MM.1S (cell line): ENCODE data around the gene CEP83.
"Not testable (repeated sequence)": the region's sequence is repeated elsewhere in the genome, so short reads cannot be mapped to it uniquely, and the experiment has no call there.

Source experiments
- DNase-seq: peaks from one replicate; pipeline ENCODE4 v3.0.0-alpha.2; 2015
- H2AFZ ChIP-seq: fragments of 300-600 bp; sonication (generic); 2 replicates; pipeline ENCODE4 v1.6.0; 2016; ENCODE audit warnings: antibody characterized with exemption, low read length
- H3F3A ChIP-seq: fragments of 300-600 bp; sonication (generic); 2 replicates; pipeline ENCODE4 v1.6.1; 2016; ENCODE audit warnings: mild to moderate bottlenecking, antibody characterized with exemption, low read length, moderate library complexity, mixed read lengths; ENCODE audit not compliant: insufficient read depth
- H3K27ac ChIP-seq: fragments of 300-600 bp; sonication (generic); 2 replicates; pipeline ENCODE4 v1.5.1; 2016; ENCODE audit warnings: mild to moderate bottlenecking, low read length
- H3K27me3 ChIP-seq: fragments of 300-600 bp; sonication (generic); replicated peaks from 2 replicates; pipeline ENCODE4 v1.6.0; 2016; ENCODE audit warnings: low read length; ENCODE audit not compliant: insufficient read depth
- H3K36me3 ChIP-seq: fragments of 300-600 bp; sonication (generic); replicated peaks from 2 replicates; pipeline ENCODE4 v1.6.1; 2016; ENCODE audit warnings: mild to moderate bottlenecking, low read length, mixed read lengths; ENCODE audit not compliant: insufficient read depth
- H3K4me1 ChIP-seq: fragments of 300-600 bp; sonication (generic); 2 replicates; pipeline ENCODE4 v1.6.1; 2016; ENCODE audit warnings: low read length, mixed read lengths
- H3K4me2 ChIP-seq: fragments of 300-600 bp; sonication (generic); 2 replicates; pipeline ENCODE4 v1.6.0; 2016; ENCODE audit warnings: low read depth, low read length
- H3K4me3 ChIP-seq: fragments of 300-600 bp; sonication (generic); 2 replicates; pipeline ENCODE4 v1.5.1; 2016; ENCODE audit warnings: low read length, mixed read lengths
- H3K79me2 ChIP-seq: fragments of 300-600 bp; sonication (generic); 2 replicates; pipeline ENCODE4 v1.6.1; 2016; ENCODE audit warnings: mixed run types, low read length, mixed read lengths
- H3K9ac ChIP-seq: fragments of 300-600 bp; sonication (generic); 2 replicates; pipeline ENCODE4 v1.6.1; 2016; ENCODE audit warnings: low read length, mixed read lengths
- H3K9me2 ChIP-seq: fragments of 300-600 bp; sonication (generic); replicated peaks from 2 replicates; pipeline ENCODE4 v1.6.1; 2016; ENCODE audit warnings: mild to moderate bottlenecking, low read length, mixed read lengths; ENCODE audit not compliant: insufficient read depth
- H3K9me3 ChIP-seq: fragments of 300-600 bp; sonication (generic); replicated peaks from 2 replicates; pipeline ENCODE4 v1.6.1; 2016; ENCODE audit warnings: mild to moderate bottlenecking, low read length, mixed read lengths; ENCODE audit not compliant: insufficient read depth
- H4K20me1 ChIP-seq: fragments of 300-600 bp; sonication (generic); 2 replicates; pipeline ENCODE4 v1.6.1; 2016; ENCODE audit warnings: mild to moderate bottlenecking, low read length, moderate library complexity, mixed read lengths; ENCODE audit not compliant: insufficient read depth
- CTCF ChIP-seq: fragments of 300-600 bp; sonication (generic); IDR thresholded peaks from 2 replicates; pipeline ENCODE4 v1.5.1; 2016; ENCODE audit warnings: antibody characterized with exemption, low read length, mixed read lengths
- EZH2 ChIP-seq: fragments of 300-600 bp; sonication (generic); optimal IDR thresholded peaks from 2 replicates; pipeline ENCODE3; 2017; ENCODE audit warnings: low read depth, mild to moderate bottlenecking, antibody characterized with exemption, low read length, mixed read lengths
- EZH2phosphoT487 ChIP-seq: fragments of 300-600 bp; sonication (generic); IDR thresholded peaks from 2 replicates; pipeline ENCODE4 v1.6.1; 2018; ENCODE audit warnings: antibody characterized with exemption, low read length

The CEP83 gene

GRCh38 chr12:94322346-94322745 is 137.3 kb downstream of the CEP83 start:
- H3K9ac ChIP-seq = no peak overlapping the region
- H3K27ac ChIP-seq = no peak overlapping the region
- DNase-seq = no peak
- H3K4me3 ChIP-seq = no peak overlapping the region
- H3K27me3 ChIP-seq = no peaks in the 10 kb centered on the region
- peaks cover 18% of the 10 kb centered on the region for H3K4me1 ChIP-seq
- H3K9me3 ChIP-seq = no peaks in the 10 kb centered on the region
- no peak overlapping the region for H2AFZ ChIP-seq
- peaks cover 16% of the 10 kb centered on the region for H3F3A ChIP-seq
- no peak overlapping the region for H3K4me2 ChIP-seq
- no peaks in the 10 kb centered on the region for H3K79me2 ChIP-seq
- peaks cover 29% of the 10 kb centered on the region for H3K36me3 ChIP-seq
- no peaks in the 10 kb centered on the region for H3K9me2 ChIP-seq
- TF ChIP-seq CTCF = no peak
- no peak for TF ChIP-seq EZH2phosphoT487
- no peak for TF ChIP-seq EZH2
- H4K20me1 ChIP-seq = no peaks in the 10 kb centered on the region

- no peaks in the 10 kb centered on the region for H3K79me2 ChIP-seq
- no peaks in the 10 kb centered on the region for H3K9me2 ChIP-seq
- H2AFZ ChIP-seq = no peak overlapping the region
- peaks cover 29% of the 10 kb centered on the region for H3K36me3 ChIP-seq
- no peaks in the 10 kb centered on the region for H4K20me1 ChIP-seq
- H3K4me1 ChIP-seq = peaks cover 20% of the 10 kb centered on the region
- H3K27me3 ChIP-seq = no peaks in the 10 kb centered on the region
- no peak overlapping the region for H3K9ac ChIP-seq
- no peak overlapping the region for H3K4me3 ChIP-seq
- H3K4me2 ChIP-seq = no peak overlapping the region
- no peak overlapping the region for H3K27ac ChIP-seq
- DNase-seq = no peak
- TF ChIP-seq CTCF (no peak), EZH2phosphoT487 (no peak), EZH2 (no peak)
- peaks cover 12% of the 10 kb centered on the region for H3F3A ChIP-seq
- H3K9me3 ChIP-seq = no peaks in the 10 kb centered on the region
These were observed 139.6 kb downstream of the CEP83 start for GRCh38 chr12:94320109-94320508.

- Histone ChIP-seq H3F3A (peaks cover 15% of the 10 kb centered on the region), H3K79me2 (no peaks in the 10 kb centered on the region), H3K9me3 (no peaks in the 10 kb centered on the region), H4K20me1 (no peaks in the 10 kb centered on the region), H3K4me3 (no peak overlapping the region), H3K36me3 (peaks cover 29% of the 10 kb centered on the region), H3K27me3 (no peaks in the 10 kb centered on the region), H3K4me1 (peaks cover 20% of the 10 kb centered on the region), H3K4me2 (peak overlapping the region; percentile 12; the same call in 1 of the 2 replicates), H3K9me2 (no peaks in the 10 kb centered on the region), H2AFZ (no peak overlapping the region), H3K27ac (peak overlapping the region; percentile 50; the same call in 1 of the 2 replicates), H3K9ac (no peak overlapping the region)
- TF ChIP-seq EZH2 (no peak), EZH2phosphoT487 (no peak), CTCF (no peak)
- DNase-seq = peak; percentile 59
These were observed 141.5 kb downstream of the CEP83 start for GRCh38 chr12:94318181-94318580.

- not testable (repeated sequence) for H3K27ac ChIP-seq, DNase-seq, H3K9ac ChIP-seq, H3K79me2 ChIP-seq, H3K4me3 ChIP-seq, H4K20me1 ChIP-seq, H3K9me2 ChIP-seq, H2AFZ ChIP-seq, H3K27me3 ChIP-seq, H3K4me2 ChIP-seq, H3K9me3 ChIP-seq
- Histone ChIP-seq H3K4me1 (peaks cover 20% of the 10 kb centered on the region), H3K36me3 (peaks cover 18% of the 10 kb centered on the region), H3F3A (peaks cover 25% of the 10 kb centered on the region)
These were observed 143.1 kb downstream of the CEP83 start for GRCh38 chr12:94316600-94316999.
